ENCODE results near the gene KIF17.

KIF17 gene

DNA sequence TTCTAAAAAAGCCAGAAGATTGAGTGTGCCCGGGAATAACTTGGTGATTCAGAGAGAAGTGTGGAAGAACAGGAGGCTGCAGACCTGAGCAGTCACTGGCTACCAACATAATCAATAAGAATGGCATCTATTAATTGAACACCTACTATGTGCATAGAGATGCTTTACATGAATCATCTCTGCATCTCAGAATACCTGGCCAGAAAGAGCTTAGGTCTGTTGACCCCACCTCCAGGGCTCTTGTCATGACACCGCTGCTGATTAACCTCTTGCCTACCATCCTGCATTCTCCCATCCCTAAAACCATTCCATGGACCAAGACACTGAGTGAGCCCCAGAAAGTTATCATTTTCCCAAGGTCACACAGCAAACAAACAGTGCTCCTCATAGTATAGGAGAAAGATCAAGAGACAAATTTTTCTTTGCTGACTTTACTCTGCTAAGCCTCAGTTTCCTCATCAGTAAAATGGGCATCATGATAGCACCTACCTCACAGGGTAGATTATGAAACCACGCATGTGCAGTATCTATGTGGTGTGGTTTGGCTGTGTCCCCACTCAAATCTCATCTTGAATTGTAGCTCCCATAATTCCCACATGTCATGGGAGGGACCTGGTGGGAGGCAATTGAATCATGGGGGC is 100.8 kb downstream of the KIF17 start:
- H3K27me3 Mint-ChIP-seq (ENCODE audit: low read depth, poor library complexity): peaks cover 5% of the 10 kb centered on the region
- H3K9me3 Mint-ChIP-seq: no peaks in the 10 kb centered on the region
- no peak overlapping the region for H3K27ac Mint-ChIP-seq
- no peak for DNase-seq
- TF ChIP-seq, protein P1, sequence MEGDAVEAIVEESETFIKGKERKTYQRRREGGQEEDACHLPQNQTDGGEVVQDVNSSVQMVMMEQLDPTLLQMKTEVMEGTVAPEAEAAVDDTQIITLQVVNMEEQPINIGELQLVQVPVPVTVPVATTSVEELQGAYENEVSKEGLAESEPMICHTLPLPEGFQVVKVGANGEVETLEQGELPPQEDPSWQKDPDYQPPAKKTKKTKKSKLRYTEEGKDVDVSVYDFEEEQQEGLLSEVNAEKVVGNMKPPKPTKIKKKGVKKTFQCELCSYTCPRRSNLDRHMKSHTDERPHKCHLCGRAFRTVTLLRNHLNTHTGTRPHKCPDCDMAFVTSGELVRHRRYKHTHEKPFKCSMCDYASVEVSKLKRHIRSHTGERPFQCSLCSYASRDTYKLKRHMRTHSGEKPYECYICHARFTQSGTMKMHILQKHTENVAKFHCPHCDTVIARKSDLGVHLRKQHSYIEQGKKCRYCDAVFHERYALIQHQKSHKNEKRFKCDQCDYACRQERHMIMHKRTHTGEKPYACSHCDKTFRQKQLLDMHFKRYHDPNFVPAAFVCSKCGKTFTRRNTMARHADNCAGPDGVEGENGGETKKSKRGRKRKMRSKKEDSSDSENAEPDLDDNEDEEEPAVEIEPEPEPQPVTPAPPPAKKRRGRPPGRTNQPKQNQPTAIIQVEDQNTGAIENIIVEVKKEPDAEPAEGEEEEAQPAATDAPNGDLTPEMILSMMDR (IDR thresholded peaks at IDR 0.05): no peak
- H3K36me3 Mint-ChIP-seq (ENCODE audit: low read depth): no peaks in the 10 kb centered on the region
- H3K4me3 Mint-ChIP-seq: no peak overlapping the region
- H3K4me1 Mint-ChIP-seq: peaks cover 36% of the 10 kb centered on the region

DNA sequence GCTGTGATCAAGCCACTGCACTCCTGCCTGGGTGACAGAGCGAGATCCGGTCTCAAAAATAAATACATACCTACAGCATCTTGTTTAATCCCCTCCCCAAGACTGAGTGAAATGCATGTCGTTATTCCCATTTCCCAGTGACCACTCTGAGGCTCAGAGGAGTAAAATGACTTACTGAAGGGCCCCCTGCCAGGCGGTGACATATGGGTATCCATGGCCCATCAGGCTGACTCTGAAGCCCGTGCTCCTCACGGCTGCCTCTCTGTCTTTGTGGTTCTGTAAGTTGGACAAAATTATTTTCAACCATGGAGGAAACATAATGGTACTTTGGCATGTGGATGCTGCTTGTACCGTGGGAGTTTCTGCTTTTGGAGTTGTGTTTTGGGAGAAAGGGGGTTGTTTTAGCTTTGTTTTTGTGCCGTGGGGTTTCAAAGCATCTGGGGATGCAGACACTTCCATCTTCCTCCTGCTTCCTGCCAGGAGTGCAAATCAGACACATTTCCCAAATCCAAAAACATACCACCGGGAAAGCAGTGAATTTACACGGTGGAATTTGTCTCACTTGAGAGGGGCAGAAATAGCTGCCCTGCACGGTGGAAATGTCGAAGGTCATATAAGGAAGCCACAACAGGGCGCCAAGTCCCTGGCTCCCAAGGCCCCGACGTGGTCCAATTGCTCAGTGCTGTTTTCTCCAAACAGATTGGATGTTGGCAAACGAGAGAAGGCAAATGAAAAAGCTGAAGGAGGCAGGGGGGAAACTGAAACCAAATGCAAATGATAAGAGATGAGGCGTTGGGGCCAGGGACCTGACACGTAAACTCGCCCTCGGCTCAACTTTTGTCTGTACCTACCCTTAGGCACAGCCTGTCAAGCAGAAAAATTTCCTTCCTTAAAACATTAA is 101.6 kb downstream of the KIF17 start:
- Mint-ChIP-seq H3K27ac (peak overlapping the region; percentile 93), H3K4me3 (no peak overlapping the region), H3K36me3 (ENCODE audit: low read depth) (no peaks in the 10 kb centered on the region), H3K4me1 (peaks cover 37% of the 10 kb centered on the region), H3K9me3 (no peaks in the 10 kb centered on the region), H3K27me3 (ENCODE audit: low read depth, poor library complexity) (peaks cover 5% of the 10 kb centered on the region)
- TF ChIP-seq, protein P1 (IDR thresholded peaks at IDR 0.05): no peak
- no peak for DNase-seq

DNA sequence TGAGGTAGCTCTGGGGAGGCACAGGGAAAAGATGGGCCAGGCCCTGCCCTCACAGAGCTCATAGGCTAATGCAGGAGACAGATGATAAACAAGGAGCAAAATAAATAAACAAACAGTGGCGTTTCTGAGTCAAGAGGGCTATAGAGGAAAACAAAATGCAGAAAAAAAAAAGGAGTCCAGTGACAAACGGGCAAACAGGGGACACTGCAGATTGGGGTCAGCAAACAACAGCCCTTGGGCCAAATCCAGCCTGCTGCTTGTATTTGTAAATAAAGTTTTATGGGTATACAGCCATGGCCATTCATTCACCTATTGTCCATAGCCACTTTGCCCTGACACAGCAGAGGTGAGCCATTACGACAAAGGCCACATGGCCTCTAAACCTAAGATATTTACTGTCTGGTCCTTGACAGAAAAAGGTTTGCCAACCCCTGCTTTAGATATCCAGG is 103.7 kb downstream of the KIF17 start:
- H3K4me1 Mint-ChIP-seq: peaks cover 37% of the 10 kb centered on the region
- H3K27me3 Mint-ChIP-seq (ENCODE audit: low read depth, poor library complexity): no peaks in the 10 kb centered on the region
- DNase-seq: no peak
- H3K36me3 Mint-ChIP-seq (ENCODE audit: low read depth): no peaks in the 10 kb centered on the region
- peak overlapping the region; percentile 80 for H3K27ac Mint-ChIP-seq
- TF ChIP-seq, protein P1 (IDR thresholded peaks at IDR 0.05): no peak
- H3K4me3 Mint-ChIP-seq: no peak overlapping the region
- no peaks in the 10 kb centered on the region for H3K9me3 Mint-ChIP-seq
